K562 (cell line): ENCODE data around the gene SPAG17. TPM values are rescaled to one million over a fixed set of nuclear protein-coding genes. Genes with fewer than 3 reads are reported as not detected.

ENCODE experiments used
- ATAC-seq: fragments of 200-7000 bp; cut with Tn5 transposase; 3 replicates; pipeline ENCODE4 v1.9.1; 2020; ENCODE audit warnings: moderate library complexity
- BruUV-seq: library from RNA; stranded (reverse); fragments of 400-500 nt; replicated peaks from 2 replicates; lab custom pipeline; 2021; lab: Mats Ljungman, UMichigan
- CTCF ChIA-PET: fragments of 300-600 bp; formaldehyde crosslinking; extraction: SDS; loops from one replicate; lab custom pipeline; 2021; ENCODE audit warnings: low intra/inter-chr PET ratio; lab: Yijun Ruan, JAX
- POLR2A ChIA-PET: fragments of 300-600, 350-650 bp; sonication (Branson Sonifier 250); formaldehyde crosslinking; extraction: SDS; loops from one replicate; lab custom pipeline; 2021; ENCODE audit warnings: antibody characterized with exemption, inconsistent platforms; lab: Yijun Ruan, JAX
- DNase-seq, 4 experiments: peaks; one replicate each; pipeline versions ENCODE4 v3.0.0 to v3.0.0-alpha.2; 2011 to 2018; ENCODE audit warnings: low spot score in 3 of 4, mixed read lengths in 3 of 4; ENCODE audit errors: extremely low read depth in 1 of 4
- FAIRE-seq: peaks from 2 replicates; lab custom pipeline; 2011; peaks lifted over from hg19 to GRCh38; lab: Jason Lieb, UNC
- H2AFZ ChIP-seq: 2 replicates; pipeline ENCODE4 v1.6.0; 2011; ENCODE audit warnings: low read depth, low read length, control low read depth, inconsistent platforms
- H3K27ac ChIP-seq: fragments of 200-600 bp; 3 replicates; pipeline ENCODE4 v1.8.0; 2011; ENCODE audit warnings: low read depth, mild to moderate bottlenecking, control low read depth, inconsistent platforms, low read length, moderate library complexity, mixed read lengths; ENCODE audit errors: extremely low read depth
- H3K27me3 ChIP-seq, 2 experiments: fragments of 300-600 bp in 1 of 2; 2 replicates in 1 of 2; 3 replicates in 1 of 2; pipeline versions ENCODE4 v1.6.0 to v1.8.0; 2011; ENCODE audit warnings: inconsistent platforms in 2 of 2, low read length in 2 of 2, mild to moderate bottlenecking in 1 of 2, mixed read lengths in 1 of 2, moderate library complexity in 1 of 2; ENCODE audit not compliant: control insufficient read depth in 2 of 2, insufficient read depth in 2 of 2
- H3K36me3 ChIP-seq: fragments of 300-600 bp; 3 replicates; pipeline ENCODE4 v1.8.0; 2011; ENCODE audit warnings: mild to moderate bottlenecking, low read length, inconsistent platforms; ENCODE audit not compliant: control insufficient read depth, insufficient read depth
- H3K4me1 ChIP-seq, 2 experiments: fragments of 200-600 bp in 1 of 2; replicated peaks in 1 of 2; 2 replicates in 1 of 2; 3 replicates in 1 of 2; pipeline versions ENCODE4 v1.5.1 to v1.8.0; 2011; ENCODE audit warnings: inconsistent platforms in 2 of 2, low read length in 2 of 2, mild to moderate bottlenecking in 1 of 2, mixed read lengths in 1 of 2, moderate library complexity in 1 of 2; ENCODE audit not compliant: control insufficient read depth in 2 of 2, insufficient read depth in 2 of 2
- H3K4me2 ChIP-seq: 2 replicates; pipeline ENCODE4 v1.6.1; 2011; ENCODE audit warnings: low read length, control low read depth, inconsistent platforms, mixed read lengths; ENCODE audit not compliant: insufficient read depth
- H3K4me3 ChIP-seq: fragments of 200-600 bp; sonication (generic), shearing (Covaris generic); 2 replicates; pipeline ENCODE4 v1.5.1; 2016; ENCODE audit warnings: control low read depth, inconsistent platforms
- H3K79me2 ChIP-seq: fragments of 200-600 bp; 3 replicates; pipeline ENCODE4 v1.8.0; 2011; ENCODE audit warnings: low read length, inconsistent platforms; ENCODE audit not compliant: control insufficient read depth, insufficient read depth
- H3K9ac ChIP-seq, 2 experiments: 2 replicates each; pipeline versions ENCODE4 v1.6.0 to v1.6.1; 2011; ENCODE audit warnings: low read depth in 2 of 2, low read length in 2 of 2, control low read depth in 1 of 2, inconsistent platforms in 1 of 2, mild to moderate bottlenecking in 1 of 2, mixed read lengths in 1 of 2; ENCODE audit not compliant: insufficient read depth in 1 of 2
- H3K9me1 ChIP-seq: one replicate; pipeline ENCODE4 v1.6.0; 2011; ENCODE audit warnings: inconsistent platforms, mild to moderate bottlenecking, low read length, moderate library complexity; ENCODE audit not compliant: control insufficient read depth, insufficient read depth
- H3K9me3 ChIP-seq: replicated peaks from 2 replicates; pipeline ENCODE4 v1.5.1; 2011; ENCODE audit warnings: low read depth, low read length, inconsistent platforms; ENCODE audit not compliant: control insufficient read depth, insufficient read depth
- H4K20me1 ChIP-seq: replicated peaks from 2 replicates; pipeline ENCODE4 v1.6.1; 2011; ENCODE audit warnings: low read length, inconsistent platforms, mixed read lengths; ENCODE audit not compliant: control insufficient read depth, insufficient read depth
- ESRRB ChIP-seq: fragments of 250-450 bp; sonication (Bioruptor Pico); IDR thresholded peaks from 2 replicates; pipeline ENCODE4 v1.5.0; 2020; ENCODE audit warnings: mild to moderate bottlenecking, moderate library complexity, borderline replicate concordance
- ETS2 ChIP-seq: IDR thresholded peaks from 2 replicates; pipeline ENCODE4 v1.6.1; 2016; ENCODE audit warnings: borderline replicate concordance, missing genetic modification characterization, mild to moderate bottlenecking, moderate library complexity, missing compliant biosample characterization; ENCODE audit not compliant: poor library complexity, severe bottlenecking
- GABPB2 ChIP-seq: fragments of 250-450 bp; sonication (Bioruptor Pico); conservative IDR thresholded peaks from 2 replicates; pipeline ENCODE4 v1.5.1; 2021; ENCODE audit warnings: mild to moderate bottlenecking
- MECOM ChIP-seq: fragments of 250-450 bp; sonication (Bioruptor Pico); IDR thresholded peaks from 2 replicates; pipeline ENCODE4 v1.8.0; 2022; ENCODE audit warnings: inconsistent platforms
- MYBL2 ChIP-seq, 2 experiments: fragments of 450-650 bp in 1 of 2; sonication (generic) in 1 of 2; formaldehyde crosslinking in 1 of 2; IDR thresholded peaks; 2 replicates each; pipeline versions ENCODE4 v1.6.1 to v1.8.1; 2017 to 2022; ENCODE audit warnings: borderline replicate concordance in 1 of 2, inconsistent platforms in 1 of 2, low read depth in 1 of 2, mild to moderate bottlenecking in 1 of 2, missing genetic modification reagents in 1 of 2, moderate library complexity in 1 of 2
- RBM34 ChIP-seq: fragments of 200-400 bp; formaldehyde crosslinking; IDR thresholded peaks from 2 replicates; pipeline ENCODE4 v1.6.1; 2018; ENCODE audit warnings: low read length, borderline replicate concordance; ENCODE audit not compliant: insufficient read depth
- SMARCE1 ChIP-seq: fragments of 450-650 bp; IDR thresholded peaks from 2 replicates; pipeline ENCODE4 v1.7.1; 2016; ENCODE audit warnings: mild to moderate bottlenecking
- SP1 ChIP-seq: sonication (generic); formaldehyde crosslinking; IDR thresholded peaks from 2 replicates; pipeline ENCODE4 v1.8.1; 2022; ENCODE audit warnings: mild to moderate bottlenecking, missing genetic modification reagents
- ZNF146 ChIP-seq: IDR thresholded peaks from one replicate; pipeline ENCODE4 v1.6.1; 2018; ENCODE audit warnings: missing compliant biosample characterization; ENCODE audit not compliant: unreplicated experiment
- ZNF57 ChIP-seq: fragments of 450-650 bp; formaldehyde crosslinking; IDR thresholded peaks from 2 replicates; pipeline ENCODE4 v1.4.0; 2020; ENCODE audit warnings: mild to moderate bottlenecking, moderate library complexity
- ZSCAN32 ChIP-seq: fragments of 450-650 bp; formaldehyde crosslinking; IDR thresholded peaks from 2 replicates; pipeline ENCODE4 v1.4.0; 2020; ENCODE audit warnings: mild to moderate bottlenecking, moderate library complexity
- WGBS: fragments of 100-300 bp; shearing (Covaris generic); methylation state at CpG from one replicate; pipeline ENCODE4 v1.1.6; 2016; ENCODE audit warnings: low coverage, mixed read lengths; ENCODE audit not compliant: insufficient coverage; ENCODE audit errors: missing lambda C conversion rate; 5-methylcytosine and 5-hydroxymethylcytosine counted together
- in situ Hi-C: fragments of 300-500 bp; cut with MboI; formaldehyde crosslinking; loops from 4 replicates; pipeline ENCODE4 v1.15.0; 2018; ENCODE audit warnings: inconsistent platforms, mixed read lengths
- intact Hi-C: fragments of 100-400 bp; cut with micrococcal nuclease; formaldehyde crosslinking; loops from 2 replicates; pipeline ENCODE4 v1.14.2; 2022
- polyA plus RNA-seq, 8 experiments: library from polyadenylated mRNA; depleted of rRNA in 4 of 8; stranded (reverse) in 5 of 8; unstranded in 3 of 8; fragments of >200 nt; fragmentation: Nextera tagmentation in 2 of 8; fragmentation: Illumina TruSeq in 1 of 8; extraction: Ambion mirVana in 2 of 8; extraction: Trizol in 1 of 8; gene quantifications; 2 replicates each; pipeline versions ENCODE4 v1.2.1 to v1.2.3, GENCODE V29; 2011 to 2014; ENCODE audit warnings: inconsistent platforms in 1 of 8, missing spikeins in 1 of 8
- total RNA-seq, 7 experiments: library from RNA; depleted of rRNA in 6 of 7; stranded (reverse); fragments of >200 nt in 6 of 7; fragmentation: Illumina TruSeq in 2 of 7; extraction: Trizol in 2 of 7; gene quantifications; 2 replicates each; pipeline versions ENCODE4 v1.2.1 to v1.2.3, GENCODE V29; 2011 to 2021; ENCODE audit warnings: low replicate concordance in 1 of 7
- TF ChIP-seq, protein P1 (sequence below): fragments of 250-450 bp; sonication (Bioruptor Pico); IDR thresholded peaks from 2 replicates; pipeline ENCODE4 v1.8.0; 2022; ENCODE audit warnings: inconsistent platforms, mild to moderate bottlenecking, moderate library complexity, borderline replicate concordance
- TF ChIP-seq, protein P2 (sequence below), 2 experiments: fragments of 450-650 bp in 1 of 2; IDR thresholded peaks; 2 replicates each; pipeline ENCODE4 v1.6.1; 2011 to 2017; ENCODE audit warnings: low read depth in 2 of 2, antibody characterized with exemption in 1 of 2, borderline replicate concordance in 1 of 2, low read length in 1 of 2, mild to moderate bottlenecking in 1 of 2, mixed read lengths in 1 of 2; ENCODE audit not compliant: control insufficient read depth in 1 of 2

SPAG17 gene
- total and polyA plus RNA-seq, 9 of the 15 experiments (the other 6 are each of a cell fraction or from before 2014, with no cell fraction given), result 0.07 to 2.1 (median 1.5) TPM

DNA sequence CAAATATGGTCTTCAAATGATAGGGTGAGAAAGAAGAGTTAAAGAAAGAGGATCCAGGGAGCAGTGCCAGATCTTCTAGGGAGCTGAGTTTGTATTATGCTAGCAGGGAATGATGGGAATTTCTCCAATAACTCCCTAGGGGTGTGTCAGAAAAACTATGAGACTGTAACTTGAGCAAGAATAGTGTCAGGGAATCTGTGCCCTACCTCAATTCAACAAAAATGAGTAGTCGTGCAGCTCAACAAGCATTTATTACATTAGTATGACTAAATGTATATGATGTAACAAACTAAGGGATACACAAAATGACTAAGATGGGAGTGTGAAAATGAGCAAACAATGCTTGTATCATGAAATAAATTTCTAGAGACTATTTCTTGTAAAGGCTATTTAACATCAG is 24.2 kb downstream of the SPAG17 start:
- intact Hi-C loops, result loop anchor here (5.0 kb wide), 1 partner anchor 141 kb away; no protein-coding TSS in a partner anchor
- 0% methylated on average over 1 of the region's 1 CpG for WGBS
- CTCF ChIA-PET, result no interaction called here
- H3K27me3 ChIP-seq, result no peaks in the 10 kb centered on the region
- POLR2A ChIA-PET, result no interaction called here
- H3K9me1 ChIP-seq, result no peaks in the 10 kb centered on the region
- H2AFZ ChIP-seq, result no peak overlapping the region
- H4K20me1 ChIP-seq, result no peaks in the 10 kb centered on the region
- no peaks in the 10 kb centered on the region for H3K9me3 ChIP-seq
- H3K4me1 ChIP-seq, result no peaks in the 10 kb centered on the region; a peak in 1 of 5 replicates
- no TSS peak for BruUV-seq
- no peaks in the 10 kb centered on the region for H3K36me3 ChIP-seq
- no peak for TF ChIP-seq GABPB2
- no peak for TF ChIP-seq ZNF57 (CRISPR knock-in tag)
- TF ChIP-seq SMARCE1, result no peak
- TF ChIP-seq SP1 (CRISPR knock-in tag), result no peak
- TF ChIP-seq, protein P1, sequence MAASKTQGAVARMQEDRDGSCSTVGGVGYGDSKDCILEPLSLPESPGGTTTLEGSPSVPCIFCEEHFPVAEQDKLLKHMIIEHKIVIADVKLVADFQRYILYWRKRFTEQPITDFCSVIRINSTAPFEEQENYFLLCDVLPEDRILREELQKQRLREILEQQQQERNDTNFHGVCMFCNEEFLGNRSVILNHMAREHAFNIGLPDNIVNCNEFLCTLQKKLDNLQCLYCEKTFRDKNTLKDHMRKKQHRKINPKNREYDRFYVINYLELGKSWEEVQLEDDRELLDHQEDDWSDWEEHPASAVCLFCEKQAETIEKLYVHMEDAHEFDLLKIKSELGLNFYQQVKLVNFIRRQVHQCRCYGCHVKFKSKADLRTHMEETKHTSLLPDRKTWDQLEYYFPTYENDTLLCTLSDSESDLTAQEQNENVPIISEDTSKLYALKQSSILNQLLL, result no peak
- TF ChIP-seq MYBL2 (IDR thresholded peaks at IDR 0.05; ENCODE audit: low read depth), result no peak
- no peak for TF ChIP-seq MYBL2 (CRISPR knock-in tag; IDR thresholded peaks at IDR 0.05; ENCODE audit: borderline replicate concordance)
- TF ChIP-seq ZSCAN32 (CRISPR knock-in tag), result no peak
- no peak for TF ChIP-seq RBM34
- no peak for TF ChIP-seq ZNF146 (CRISPR knock-in tag)
- TF ChIP-seq ETS2 (tag), result no peak
- TF ChIP-seq, protein P2, sequence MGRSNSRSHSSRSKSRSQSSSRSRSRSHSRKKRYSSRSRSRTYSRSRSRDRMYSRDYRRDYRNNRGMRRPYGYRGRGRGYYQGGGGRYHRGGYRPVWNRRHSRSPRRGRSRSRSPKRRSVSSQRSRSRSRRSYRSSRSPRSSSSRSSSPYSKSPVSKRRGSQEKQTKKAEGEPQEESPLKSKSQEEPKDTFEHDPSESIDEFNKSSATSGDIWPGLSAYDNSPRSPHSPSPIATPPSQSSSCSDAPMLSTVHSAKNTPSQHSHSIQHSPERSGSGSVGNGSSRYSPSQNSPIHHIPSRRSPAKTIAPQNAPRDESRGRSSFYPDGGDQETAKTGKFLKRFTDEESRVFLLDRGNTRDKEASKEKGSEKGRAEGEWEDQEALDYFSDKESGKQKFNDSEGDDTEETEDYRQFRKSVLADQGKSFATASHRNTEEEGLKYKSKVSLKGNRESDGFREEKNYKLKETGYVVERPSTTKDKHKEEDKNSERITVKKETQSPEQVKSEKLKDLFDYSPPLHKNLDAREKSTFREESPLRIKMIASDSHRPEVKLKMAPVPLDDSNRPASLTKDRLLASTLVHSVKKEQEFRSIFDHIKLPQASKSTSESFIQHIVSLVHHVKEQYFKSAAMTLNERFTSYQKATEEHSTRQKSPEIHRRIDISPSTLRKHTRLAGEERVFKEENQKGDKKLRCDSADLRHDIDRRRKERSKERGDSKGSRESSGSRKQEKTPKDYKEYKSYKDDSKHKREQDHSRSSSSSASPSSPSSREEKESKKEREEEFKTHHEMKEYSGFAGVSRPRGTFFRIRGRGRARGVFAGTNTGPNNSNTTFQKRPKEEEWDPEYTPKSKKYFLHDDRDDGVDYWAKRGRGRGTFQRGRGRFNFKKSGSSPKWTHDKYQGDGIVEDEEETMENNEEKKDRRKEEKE (IDR thresholded peaks at IDR 0.05; ENCODE audit: borderline replicate concordance in 1 of 2, control insufficient read depth in 1 of 2, low read depth in 2 of 2, low read length in 1 of 2), result no peak
- TF ChIP-seq MECOM (CRISPR knock-in tag), result no peak
- TF ChIP-seq ESRRB (CRISPR knock-in tag), result no peak
- TF ChIP-seq, all 486 proteins: peak for 0
- in situ Hi-C loops, result no loop called here
- ATAC-seq (no peak), FAIRE-seq (no peak), DNase-seq (no peak)
- Histone ChIP-seq H3K79me2 (no peaks in the 10 kb centered on the region), H3K9ac (no peak overlapping the region), H3K27ac (no peak overlapping the region), H3K4me3 (no peak overlapping the region), H3K4me2 (no peak overlapping the region)
